Measurements from ENCODE around the gene CDK5RAP1.

DNA sequence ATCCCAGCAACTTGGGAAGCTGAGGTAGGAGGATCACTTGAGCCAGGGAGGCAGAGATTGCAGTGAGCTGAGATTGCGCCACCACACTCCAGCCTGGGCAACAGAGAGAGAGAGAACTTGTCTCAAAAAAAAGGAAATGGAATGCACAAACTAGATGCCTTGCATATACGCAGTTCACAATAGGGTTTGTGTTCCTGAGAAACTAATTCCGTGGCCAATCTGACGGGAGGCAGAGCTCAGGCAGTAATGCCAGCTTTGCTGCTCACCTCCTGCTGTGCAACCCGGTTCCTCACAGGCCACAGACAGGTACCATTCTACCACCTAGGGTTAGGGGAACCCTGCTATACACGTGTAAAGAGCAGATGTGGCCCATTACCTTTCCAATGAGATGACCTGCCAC, 1.4 kb downstream of the CDK5RAP1 start:
- no peak for TF ChIP-seq MYC (IDR thresholded peaks at IDR 0.05; ENCODE audit: low read depth, low read length)
- TF ChIP-seq, protein P1, sequence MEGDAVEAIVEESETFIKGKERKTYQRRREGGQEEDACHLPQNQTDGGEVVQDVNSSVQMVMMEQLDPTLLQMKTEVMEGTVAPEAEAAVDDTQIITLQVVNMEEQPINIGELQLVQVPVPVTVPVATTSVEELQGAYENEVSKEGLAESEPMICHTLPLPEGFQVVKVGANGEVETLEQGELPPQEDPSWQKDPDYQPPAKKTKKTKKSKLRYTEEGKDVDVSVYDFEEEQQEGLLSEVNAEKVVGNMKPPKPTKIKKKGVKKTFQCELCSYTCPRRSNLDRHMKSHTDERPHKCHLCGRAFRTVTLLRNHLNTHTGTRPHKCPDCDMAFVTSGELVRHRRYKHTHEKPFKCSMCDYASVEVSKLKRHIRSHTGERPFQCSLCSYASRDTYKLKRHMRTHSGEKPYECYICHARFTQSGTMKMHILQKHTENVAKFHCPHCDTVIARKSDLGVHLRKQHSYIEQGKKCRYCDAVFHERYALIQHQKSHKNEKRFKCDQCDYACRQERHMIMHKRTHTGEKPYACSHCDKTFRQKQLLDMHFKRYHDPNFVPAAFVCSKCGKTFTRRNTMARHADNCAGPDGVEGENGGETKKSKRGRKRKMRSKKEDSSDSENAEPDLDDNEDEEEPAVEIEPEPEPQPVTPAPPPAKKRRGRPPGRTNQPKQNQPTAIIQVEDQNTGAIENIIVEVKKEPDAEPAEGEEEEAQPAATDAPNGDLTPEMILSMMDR (IDR thresholded peaks at IDR 0.05; ENCODE audit: low read depth, low read length): no peak
